NCI-H1930 (cell line): ENCODE data around the gene FBRSL1.

Experiments used
- DNase-seq, 2 experiments: peaks; one replicate each; lab custom pipeline; 2025; lab: John Stamatoyannopoulos, UW

The FBRSL1 gene

GRCh38 chr12:132558861-132559623, 69.1 kb downstream of the FBRSL1 start:
- DNase-seq, result no peak

GRCh38 chr12:132559652-132560363, 69.9 kb downstream of the FBRSL1 start:
- DNase-seq, result peak; percentile 43 to 71

GRCh38 chr12:132560364-132560613, 70.3 kb downstream of the FBRSL1 start:
- DNase-seq, result no peak

GRCh38 chr12:132560614-132561426, 70.9 kb downstream of the FBRSL1 start:
- peak; percentile 74 to 85 for DNase-seq
